ENCODE results near the gene VTN. TPM values are rescaled to one million over a fixed set of nuclear protein-coding genes. Genes with fewer than 3 reads are reported as not detected.

The VTN gene
- polyA plus RNA-seq, 2 of the 4 experiments (the other 2 are of a cell fraction), result 10.2 to 25.5 TPM

GRCh38 chr17:28404812-28405570 lies 34.9 kb upstream of the VTN start (continued):
- no peak for TF ChIP-seq EP300 (IDR thresholded peaks at IDR 0.05)
- no peak for TF ChIP-seq FOSL2 (IDR thresholded peaks at IDR 0.05)
- no peak for TF ChIP-seq FOSL2 (CRISPR knock-in tag; IDR thresholded peaks at IDR 0.05)
- TF ChIP-seq JUN (IDR thresholded peaks at IDR 0.05), result no peak

GRCh38 chr17:28404461-28404811 lies 34.3 kb upstream of the VTN start:
- no peak overlapping the region for H3K27ac ChIP-seq
- WGBS (ENCODE audit: missing lambda C conversion rate), result 94% methylated on average over 5 of the region's 5 CpGs
- DNase-seq (ENCODE audit: low read depth in 1 of 2, low spot score in 1 of 2), result no peak
- TF ChIP-seq GATA3 (IDR thresholded peaks at IDR 0.05; ENCODE audit: borderline replicate concordance), result no peak
- TF ChIP-seq HMGXB4 (CRISPR knock-in tag; IDR thresholded peaks at IDR 0.05; ENCODE audit: borderline replicate concordance), result no peak
- TF ChIP-seq RNF2 (IDR thresholded peaks at IDR 0.05; ENCODE audit: borderline replicate concordance, low read depth), result no peak
- TF ChIP-seq CBX2 (IDR thresholded peaks at IDR 0.05; ENCODE audit: borderline replicate concordance, low read depth), result no peak
- no peak for TF ChIP-seq SMC3 (IDR thresholded peaks at IDR 0.05)
- H3K4me1 ChIP-seq, result peaks cover 15% of the 10 kb centered on the region
- H3K4me3 ChIP-seq, result no peak overlapping the region
- no peaks in the 10 kb centered on the region for H3K9me3 ChIP-seq
- no peak overlapping the region; the same call in 2 of the 3 replicates for H3K4me2 ChIP-seq
- CTCF ChIA-PET, result interaction anchor here (1.1 to 5.6 kb wide), 3 partner anchors 13 to 62 kb away, joined by 4 to 53 read pairs (median 4); no protein-coding TSS in a partner anchor
- no peak for ATAC-seq
- POLR2A ChIA-PET, result interaction anchor here (0.9 kb wide), 2 partner anchors 18 to 69 kb away, joined by 3 read pairs; partner anchors contain the start of genes IFT20 and TNFAIP1
- no peak for FAIRE-seq

- WGBS (ENCODE audit: missing lambda C conversion rate), result 96% methylated on average over 2 of the region's 2 CpGs
- POLR2A ChIA-PET, result interaction anchor here (0.9 kb wide), 1 partner anchor 69 kb away, joined by 3 read pairs; the partner anchor contains the start of genes IFT20 and TNFAIP1
- Histone ChIP-seq H3K27ac (no peak overlapping the region), H3K4me1 (peaks cover 18% of the 10 kb centered on the region), H3K4me3 (no peak overlapping the region), H3K4me2 (no peak overlapping the region), H3K9me3 (no peaks in the 10 kb centered on the region)
- TF ChIP-seq TFCP2L1 (CRISPR knock-in tag; IDR thresholded peaks at IDR 0.05) (no peak), FOSL2 (IDR thresholded peaks at IDR 0.05) (no peak), FOSL2 (CRISPR knock-in tag; IDR thresholded peaks at IDR 0.05) (no peak), KDM1A (IDR thresholded peaks at IDR 0.05; ENCODE audit: low read depth) (no peak), CBX8 (IDR thresholded peaks at IDR 0.05) (no peak), POLR2A (IDR thresholded peaks at IDR 0.05; ENCODE audit: low read length) (no peak), ZNF302 (CRISPR knock-in tag; IDR thresholded peaks at IDR 0.05) (no peak), RFX5 (IDR thresholded peaks at IDR 0.05) (no peak), REST (IDR thresholded peaks at IDR 0.05) (no peak), JUN (IDR thresholded peaks at IDR 0.05) (no peak), ZC3H11A (IDR thresholded peaks at IDR 0.05) (no peak), RARB (CRISPR knock-in tag; IDR thresholded peaks at IDR 0.05) (no peak), HES2 (IDR thresholded peaks at IDR 0.05) (no peak), FOXS1 (CRISPR knock-in tag; IDR thresholded peaks at IDR 0.05) (no peak)
- ATAC-seq, result no peak
- DNase-seq (ENCODE audit: low read depth in 1 of 2, low spot score in 1 of 2), result no peak
- CTCF ChIA-PET, result interaction anchor here (5.6 kb wide), 1 partner anchor 13 kb away, joined by 53 read pairs; no protein-coding TSS in a partner anchor
- no peak for FAIRE-seq
Measured at GRCh38 chr17:28404007-28404406, 33.9 kb upstream of the VTN start.

Measured in A549 (cell line).